Transverse colon (tissue), 4 donors: Measurements from ENCODE around the gene ADAM23. TPM values are rescaled to one million over a fixed set of nuclear protein-coding genes. Genes with fewer than 3 reads are reported as not detected.

Experiments used
- DNase-seq: peaks from one replicate; pipeline ENCODE4 v3.0.0-alpha.2; 2019
- H3K27ac ChIP-seq, 4 donors: fragments of 200-600 bp; sonication (generic); 2 replicates each; pipeline ENCODE4 v1.5.1; 2016 to 2018; ENCODE audit warnings: inconsistent platforms in 4 of 4
- H3K27me3 ChIP-seq: fragments of 200-600 bp; sonication (generic); 2 replicates; pipeline ENCODE4 v1.5.1; 2017; ENCODE audit warnings: inconsistent platforms
- H3K36me3 ChIP-seq, 4 donors: fragments of 200-600 bp; sonication (generic); 2 replicates each; pipeline ENCODE4 v1.5.1; 2017 to 2019; ENCODE audit warnings: inconsistent platforms in 4 of 4
- H3K4me1 ChIP-seq, 4 donors: fragments of 200-600 bp; sonication (generic); 2 replicates each; pipeline ENCODE4 v1.5.1; 2017 to 2020; ENCODE audit warnings: inconsistent platforms in 4 of 4
- H3K4me3 ChIP-seq, 4 donors: fragments of 200-600 bp; sonication (generic); 1 replicate in 1 of 4; 2 replicates in 3 of 4; pipeline versions ENCODE4 v1.5.1 to v1.6.1; 2017 to 2019; ENCODE audit warnings: inconsistent platforms in 4 of 4
- H3K9me3 ChIP-seq, 2 donors: fragments of 200-600 bp; sonication (generic); 2 replicates each; pipeline ENCODE4 v1.5.1; 2017 to 2019; ENCODE audit warnings: inconsistent platforms in 2 of 2
- CTCF ChIP-seq, 5 experiments: fragments of 200-600 bp in 3 of 5; fragments of 450-650 bp in 2 of 5; sonication (generic) in 3 of 5; IDR thresholded peaks; 1 replicate in 2 of 5; 2 replicates in 3 of 5; pipeline ENCODE4 v1.5.1; 2016 to 2017; ENCODE audit warnings: antibody characterized with exemption in 5 of 5, inconsistent platforms in 3 of 5, mild to moderate bottlenecking in 2 of 5, moderate library complexity in 1 of 5
- EP300 ChIP-seq: sonication (generic); formaldehyde crosslinking; IDR thresholded peaks from one replicate; pipeline ENCODE4 v1.6.1; 2017; ENCODE audit warnings: antibody characterized with exemption, low read depth
- POLR2A ChIP-seq: fragments of 450-650 bp; IDR thresholded peaks from one replicate; pipeline ENCODE4 v1.6.1; 2016; ENCODE audit warnings: antibody characterized with exemption, mild to moderate bottlenecking, moderate library complexity
- POLR2AphosphoS5 ChIP-seq, 3 donors: sonication (generic); formaldehyde crosslinking; IDR thresholded peaks; one replicate each; pipeline ENCODE4 v1.6.1; 2016; ENCODE audit warnings: antibody characterized with exemption in 3 of 3
- WGBS, 2 donors: methylation state at CpG; one replicate each; pipeline ENCODE4 v1.1.5; 2018; ENCODE audit warnings: low coverage in 1 of 2; 5-methylcytosine and 5-hydroxymethylcytosine counted together
- in situ Hi-C, 4 donors: fragments of 200-750 bp; cut with MboI; loops; one replicate each; pipeline versions ENCODE4 v1.15.0 to v1.15.1; 2017; ENCODE audit warnings: low sequenced_read_pairs in 3 of 4, low pct_ligation_motif_present in 1 of 4, low pct_unique_long_range_greater_than_20kb in 1 of 4
- intact Hi-C: fragments of 100-400 bp; cut with DNase I; formaldehyde crosslinking; loops from one replicate; pipeline ENCODE4 v1.15.1; 2023; ENCODE audit warnings: low total_unique reads
- total RNA-seq, 4 donors: library from RNA; depleted of rRNA; stranded (reverse); fragments of >200 nt; gene quantifications; one replicate each; pipeline ENCODE4 v1.1.0, GENCODE V29; 2016

Gene ADAM23
- total RNA-seq, 4 donors from 2014 or later, result 1.2 to 4.5 (median 2.2) TPM; not detected in 1

GRCh38 chr2:206556357-206556949 lies 113.1 kb downstream of the ADAM23 start:
- in situ Hi-C loops, result no loop called here
- DNase-seq, result no peak
- WGBS, 2 donors, result 55 to 56% methylated on average over 5 of the region's 5 CpGs

GRCh38 chr2:206557321-206557720 lies 114.0 kb downstream of the ADAM23 start:
- intact Hi-C loops (no loop called here), in situ Hi-C loops (no loop called here)
- WGBS, 2 donors, result 94 to 97% methylated on average over 4 of the region's 4 CpGs
- H3K4me1 ChIP-seq, result no peaks in the 10 kb centered on the region
- peaks cover 3% of the 10 kb centered on the region for H3K27me3 ChIP-seq
- DNase-seq, result no peak
- no peak overlapping the region for H3K27ac ChIP-seq
- no peak overlapping the region for H3K4me3 ChIP-seq
- TF ChIP-seq CTCF (IDR thresholded peaks at IDR 0.05), result no peak
- TF ChIP-seq POLR2A, result no peak
- TF ChIP-seq POLR2AphosphoS5 (IDR thresholded peaks at IDR 0.05), result no peak
- no peak for TF ChIP-seq EP300
- no peaks in the 10 kb centered on the region for H3K36me3 ChIP-seq
- no peaks in the 10 kb centered on the region for H3K9me3 ChIP-seq

More at GRCh38 chr2:206556357-206556949, 113.1 kb downstream of the ADAM23 start:
- H3K4me1 ChIP-seq, result no peaks in the 10 kb centered on the region
- H3K9me3 ChIP-seq, result no peaks in the 10 kb centered on the region
- peak; percentile 18 to 38 (median 22) for TF ChIP-seq CTCF (IDR thresholded peaks at IDR 0.05)
- TF ChIP-seq POLR2A, result no peak
- H3K27ac ChIP-seq, result no peak overlapping the region
- H3K4me3 ChIP-seq, result no peak overlapping the region
- H3K27me3 ChIP-seq, result peaks cover 3% of the 10 kb centered on the region
- no peaks in the 10 kb centered on the region for H3K36me3 ChIP-seq
- intact Hi-C loops, result no loop called here

GRCh38 chr2:206558492-206558891 lies 115.2 kb downstream of the ADAM23 start:
- in situ Hi-C loops, result no loop called here
- no peaks in the 10 kb centered on the region for H3K4me1 ChIP-seq
- no peaks in the 10 kb centered on the region for H3K9me3 ChIP-seq
- intact Hi-C loops, result no loop called here
- no peak overlapping the region for H3K27ac ChIP-seq
- no peaks in the 10 kb centered on the region for H3K36me3 ChIP-seq
- no peak overlapping the region for H3K4me3 ChIP-seq
- no peak for DNase-seq
- WGBS, 2 donors, result 68 to 94% methylated on average over 2 of the region's 2 CpGs
- peaks cover 3% of the 10 kb centered on the region for H3K27me3 ChIP-seq
- TF ChIP-seq POLR2AphosphoS5 (IDR thresholded peaks at IDR 0.05) (no peak), EP300 (no peak), CTCF (IDR thresholded peaks at IDR 0.05) (no peak), POLR2A (no peak)

DNA sequence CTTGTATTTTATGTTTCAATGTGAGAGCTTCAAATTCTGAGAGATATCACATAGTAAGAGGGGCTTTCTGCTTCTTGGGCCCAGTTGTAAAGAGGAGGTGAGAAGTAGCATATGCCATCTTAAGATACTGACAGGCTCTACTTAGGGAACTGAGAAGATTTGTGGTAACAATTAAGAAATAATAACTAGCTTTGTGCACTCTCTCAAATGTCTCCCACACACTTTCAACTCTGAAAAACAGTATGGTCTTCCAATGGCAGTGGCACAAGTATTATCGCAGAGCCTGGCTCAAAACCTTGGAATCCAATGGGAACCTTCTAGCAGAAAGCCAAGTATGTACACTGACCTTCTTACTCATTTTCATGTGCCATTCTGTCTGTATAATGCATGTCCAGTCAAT lies 118.6 kb downstream of the ADAM23 start:
- 97% methylated on average over 1 of the region's 1 CpG; no CpG with 5 or more reads in 1 of the 2 donors for WGBS, 2 donors
- no peaks in the 10 kb centered on the region for H3K27me3 ChIP-seq
- no peak overlapping the region for H3K4me3 ChIP-seq
- intact Hi-C loops, result no loop called here
- no peaks in the 10 kb centered on the region for H3K36me3 ChIP-seq
- no peaks in the 10 kb centered on the region for H3K9me3 ChIP-seq
- no peak for DNase-seq
- H3K4me1 ChIP-seq, result peaks cover 0 to 13% (median 4%) of the 10 kb centered on the region in 4 donors
- no peak overlapping the region for H3K27ac ChIP-seq
- no peak for TF ChIP-seq POLR2A
- TF ChIP-seq POLR2AphosphoS5 (IDR thresholded peaks at IDR 0.05), result no peak
- no peak for TF ChIP-seq EP300
- no peak for TF ChIP-seq CTCF (IDR thresholded peaks at IDR 0.05)
- in situ Hi-C loops, result no loop called here
